ENCODE results near the gene KLRC1. TPM values are rescaled to one million over a fixed set of nuclear protein-coding genes. Genes with fewer than 3 reads are reported as not detected.

Gene KLRC1
- total and polyA plus RNA-seq, 10 of the 15 experiments (the other 5 are each of a cell fraction or from before 2014, with no cell fraction given) = 0.04 to 0.60 (median 0.23) TPM; not detected in 1

- Histone ChIP-seq H2AFZ (ENCODE audit: control insufficient read depth, low read depth, low read length) (no peak overlapping the region), H3K36me3 (ENCODE audit: control insufficient read depth in 2 of 2, insufficient read depth in 2 of 2, low read length in 1 of 2) (no peaks in the 10 kb centered on the region), H4K20me1 (ENCODE audit: control insufficient read depth, insufficient read depth) (no peaks in the 10 kb centered on the region), H3K27me3 (replicated peaks in 1 of 2; ENCODE audit: control insufficient read depth in 2 of 2, insufficient read depth in 2 of 2, low read length in 1 of 2) (no peaks in the 10 kb centered on the region), H3K9me3 (replicated peaks; ENCODE audit: control insufficient read depth, insufficient read depth, low read length) (peaks cover 15% of the 10 kb centered on the region), H3K27ac (ENCODE audit: control insufficient read depth, insufficient read depth) (no peak overlapping the region), H3K4me1 (ENCODE audit: control insufficient read depth, insufficient read depth, low read length) (no peaks in the 10 kb centered on the region), H3K79me2 (ENCODE audit: control insufficient read depth, insufficient read depth, low read length) (no peaks in the 10 kb centered on the region), H3K9ac (ENCODE audit: control insufficient read depth, insufficient read depth, low read length) (no peak overlapping the region), H3K4me3 (no peak overlapping the region), H3K4me2 (ENCODE audit: control insufficient read depth, insufficient read depth) (no peak overlapping the region)
- ChIA-PET CTCF (interaction anchor here (0.9 kb wide), 1 partner anchor 24 kb away, joined by 3 read pairs; no protein-coding TSS in a partner anchor), SMC1A (ENCODE audit: uncharacterized antibody, unreplicated experiment) (interaction anchor here (0.6 to 1.4 kb wide), 4 partner anchors 10 to 158 kb away, joined by 3 to 5 read pairs (median 3); no protein-coding TSS in a partner anchor), RAD21 (ENCODE audit: unreplicated experiment) (no interaction called here), POLR2A (no interaction called here)
- intact Hi-C loops (cut with micrococcal nuclease; ENCODE audit: unreplicated experiment) = no loop called here
- no peak for ATAC-seq
- TF ChIP-seq CBFB (IDR thresholded peaks at IDR 0.05; ENCODE audit: low read depth) = no peak
- no peak for TF ChIP-seq EZH2 (IDR thresholded peaks at IDR 0.05; ENCODE audit: borderline replicate concordance, control insufficient read depth, low read depth, low read length)
- no peak for TF ChIP-seq RELA (IDR thresholded peaks at IDR 0.05; ENCODE audit: borderline replicate concordance, partially characterized antibody)
- TF ChIP-seq IKZF1 (conservative IDR thresholded peaks at IDR 0.05) = no peak
- TF ChIP-seq PAX8 (IDR thresholded peaks at IDR 0.05) = no peak
- no peak for TF ChIP-seq JUNB (IDR thresholded peaks at IDR 0.05)
- TF ChIP-seq SKIL (IDR thresholded peaks at IDR 0.05; ENCODE audit: low read depth, poor library complexity, severe bottlenecking) = no peak
- TF ChIP-seq CHD2 (IDR thresholded peaks at IDR 0.05; ENCODE audit: borderline replicate concordance, low read depth, low read length) = no peak
- TF ChIP-seq ZNF217 (IDR thresholded peaks at IDR 0.05) = no peak
- TF ChIP-seq, protein P1, sequence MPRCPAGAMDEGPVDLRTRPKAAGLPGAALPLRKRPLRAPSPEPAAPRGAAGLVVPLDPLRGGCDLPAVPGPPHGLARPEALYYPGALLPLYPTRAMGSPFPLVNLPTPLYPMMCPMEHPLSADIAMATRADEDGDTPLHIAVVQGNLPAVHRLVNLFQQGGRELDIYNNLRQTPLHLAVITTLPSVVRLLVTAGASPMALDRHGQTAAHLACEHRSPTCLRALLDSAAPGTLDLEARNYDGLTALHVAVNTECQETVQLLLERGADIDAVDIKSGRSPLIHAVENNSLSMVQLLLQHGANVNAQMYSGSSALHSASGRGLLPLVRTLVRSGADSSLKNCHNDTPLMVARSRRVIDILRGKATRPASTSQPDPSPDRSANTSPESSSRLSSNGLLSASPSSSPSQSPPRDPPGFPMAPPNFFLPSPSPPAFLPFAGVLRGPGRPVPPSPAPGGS (IDR thresholded peaks at IDR 0.05; ENCODE audit: borderline replicate concordance, insufficient read depth, low read depth, low read length, poor library complexity, severe bottlenecking) = no peak
- no peak for TF ChIP-seq EED (IDR thresholded peaks at IDR 0.05; ENCODE audit: low read depth)
- in situ Hi-C loops (cut with MboI) = no loop called here
- WGBS (ENCODE audit: insufficient coverage, insufficient replicate concordance, low lambda C conversion rate, missing lambda C conversion rate) = 0% methylated on average over 1 of the region's 1 CpG
- BruUV-seq (replicated peaks) = no TSS peak
- no peak for FAIRE-seq
- no peak for DNase-seq (ENCODE audit: low read depth, low spot score)
Measured at GRCh38 chr12:10455766-10456165, 2.6 kb upstream of the KLRC1 start.
